GM21529 (cell line): Measurements from ENCODE around the gene SPEM1.

Experiments used
- ATAC-seq: cut with Tn5 transposase; IDR thresholded peaks from one replicate; pipeline ENCODE4 v1.9.1; 2021; ENCODE audit not compliant: unreplicated experiment

Gene SPEM1

GRCh38 chr17:7439462-7440112, 19.5 kb downstream of the SPEM1 start, which contains the start of gene FGF11:
Gene FGF11 (plus strand): TSS chr17:7439512. CDS start chr17:7439621, 109 bp downstream.
- ATAC-seq, result no peak

- ATAC-seq, result no peak
Measured at GRCh38 chr17:7440113-7440833, 20.1 kb downstream of the SPEM1 start.

- no peak for ATAC-seq
Measured at GRCh38 chr17:7440834-7441195, 20.7 kb downstream of the SPEM1 start.

GRCh38 chr17:7441266-7441665, 21.1 kb downstream of the SPEM1 start:
- no peak for ATAC-seq

- no peak for ATAC-seq
Measured at GRCh38 chr17:7442142-7442541, 22.0 kb downstream of the SPEM1 start.

- no peak for ATAC-seq
Measured at GRCh38 chr17:7443499-7444485, 23.7 kb downstream of the SPEM1 start.

GRCh38 chr17:7444682-7445618, 24.8 kb downstream of the SPEM1 start, which contains the start of gene CHRNB1:
Gene CHRNB1 (plus strand): TSS chr17:7445061. CDS start chr17:7445128, 67 bp downstream.
- no peak for ATAC-seq

GRCh38 chr17:7445619-7445968, 25.5 kb downstream of the SPEM1 start:
- ATAC-seq, result no peak

- no peak for ATAC-seq
Measured at GRCh38 chr17:7448461-7448860, 28.3 kb downstream of the SPEM1 start.

- no peak for ATAC-seq
Measured at GRCh38 chr17:7459961-7460545, 39.9 kb downstream of the SPEM1 start.

GRCh38 chr17:7460850-7461660, 40.9 kb downstream of the SPEM1 start:
- ATAC-seq, result no peak

GRCh38 chr17:7462474-7463371, 42.6 kb downstream of the SPEM1 start:
- ATAC-seq, result no peak

- ATAC-seq, result no peak
Measured at GRCh38 chr17:7463372-7463846, 43.3 kb downstream of the SPEM1 start.

GRCh38 chr17:7464081-7464480, 44.0 kb downstream of the SPEM1 start:
- no peak for ATAC-seq

GRCh38 chr17:7465597-7466275, 45.6 kb downstream of the SPEM1 start:
- no peak for ATAC-seq

- ATAC-seq, result no peak
Measured at GRCh38 chr17:7466318-7466638, 46.2 kb downstream of the SPEM1 start.

GRCh38 chr17:7466639-7467341, 46.7 kb downstream of the SPEM1 start:
- no peak for ATAC-seq
